H1 (cell line): Measurements from ENCODE around the gene PACS1. TPM values are rescaled to one million over a fixed set of nuclear protein-coding genes. Genes with fewer than 3 reads are reported as not detected.

Source experiments
- CTCF ChIA-PET: fragments of 300-600 bp; sonication (Branson Sonifier 250); formaldehyde crosslinking; loops from one replicate; lab custom pipeline; 2021; ENCODE audit not compliant: partially characterized antibody; lab: Charles Lee
- POLR2A ChIA-PET: fragments of 300-600 bp; sonication (Branson Sonifier 250); formaldehyde crosslinking; loops from one replicate; lab custom pipeline; 2021; ENCODE audit warnings: inconsistent platforms; ENCODE audit not compliant: partially characterized antibody; lab: Charles Lee
- DNase-seq, 2 experiments: peaks; one replicate each; pipeline versions ENCODE4 v3.0.0 to v3.0.0-alpha.2; 2010 to 2022; ENCODE audit warnings: low spot score in 2 of 2, low read depth in 1 of 2, mixed read lengths in 1 of 2
- FAIRE-seq: peaks from 2 replicates; lab custom pipeline; 2011; peaks lifted over from hg19 to GRCh38; lab: Jason Lieb, UNC
- H2AFZ ChIP-seq: 2 replicates; pipeline ENCODE4 v1.8.1; 2012; ENCODE audit warnings: low read length, inconsistent platforms
- H2AK5ac ChIP-seq: 2 replicates; pipeline ENCODE4 v1.6.1; 2013; ENCODE audit warnings: low read depth, low read length
- H2BK120ac ChIP-seq: replicated peaks from 2 replicates; pipeline ENCODE3; 2013; ENCODE audit warnings: low read depth, low read length, inconsistent platforms
- H2BK12ac ChIP-seq: 2 replicates; pipeline ENCODE4 v1.6.1; 2013; ENCODE audit warnings: low read depth, low read length
- H2BK15ac ChIP-seq: 2 replicates; pipeline ENCODE4 v1.6.1; 2013; ENCODE audit warnings: low read length
- H2BK20ac ChIP-seq: 2 replicates; pipeline ENCODE4 v1.6.1; 2013; ENCODE audit warnings: low read length
- H2BK5ac ChIP-seq: 2 replicates; pipeline ENCODE4 v1.6.1; 2013; ENCODE audit warnings: low read depth, low read length
- H3K14ac ChIP-seq: 2 replicates; pipeline ENCODE4 v1.6.1; 2013; ENCODE audit warnings: inconsistent platforms; ENCODE audit not compliant: insufficient read length
- H3K18ac ChIP-seq: 2 replicates; pipeline ENCODE4 v1.6.1; 2013; ENCODE audit warnings: low read length; ENCODE audit errors: extremely low read depth
- H3K23ac ChIP-seq: 2 replicates; pipeline ENCODE4 v1.6.1; 2013; ENCODE audit warnings: inconsistent platforms; ENCODE audit not compliant: insufficient read length
- H3K23me2 ChIP-seq: 2 replicates; pipeline ENCODE4 v1.6.1; 2013; ENCODE audit warnings: low read depth, low read length
- H3K27ac ChIP-seq: 2 replicates; pipeline ENCODE4 v1.6.1; 2011; ENCODE audit warnings: low read depth, low read length, inconsistent platforms
- H3K27me3 ChIP-seq, 4 experiments: replicated peaks in 1 of 4; 1 replicate in 1 of 4; 2 replicates in 3 of 4; pipeline versions ENCODE4 v1.6.1 to v1.8.1; 2011 to 2013; ENCODE audit warnings: low read length in 3 of 4, mild to moderate bottlenecking in 3 of 4, inconsistent platforms in 2 of 4, mixed read lengths in 2 of 4, moderate library complexity in 1 of 4; ENCODE audit not compliant: control insufficient read depth in 3 of 4, insufficient read depth in 3 of 4; ENCODE audit errors: extremely low read depth in 1 of 4
- H3K36me3 ChIP-seq, 4 experiments: 2 replicates each; pipeline versions ENCODE4 v1.6.1 to v1.8.1; 2011 to 2013; ENCODE audit warnings: mild to moderate bottlenecking in 4 of 4, low read length in 3 of 4, moderate library complexity in 2 of 4, control low read depth in 1 of 4, inconsistent platforms in 1 of 4; ENCODE audit not compliant: insufficient read depth in 4 of 4, control insufficient read depth in 2 of 4
- H3K4ac ChIP-seq: replicated peaks from 2 replicates; pipeline ENCODE3; 2013; ENCODE audit warnings: low read length, low read depth, mixed read lengths, inconsistent platforms; ENCODE audit not compliant: insufficient read length
- H3K4me1 ChIP-seq, 4 experiments: replicated peaks in 1 of 4; 1 replicate in 1 of 4; 2 replicates in 3 of 4; pipeline versions ENCODE4 v1.6.1 to v1.8.1; 2011 to 2013; ENCODE audit warnings: low read length in 3 of 4, inconsistent platforms in 2 of 4, mixed read lengths in 1 of 4; ENCODE audit not compliant: insufficient read depth in 4 of 4, control insufficient read depth in 3 of 4
- H3K4me2 ChIP-seq, 2 experiments: 2 replicates each; pipeline versions ENCODE4 v1.6.1 to v1.8.1; 2011 to 2013; ENCODE audit warnings: low read depth in 2 of 2, low read length in 2 of 2, control low read depth in 1 of 2, inconsistent platforms in 1 of 2, mild to moderate bottlenecking in 1 of 2; ENCODE audit not compliant: insufficient read depth in 1 of 2
- H3K4me3 ChIP-seq, 4 experiments: fragments of 200-600, 300-600 bp in 1 of 4; sonication (generic), shearing (Covaris generic), sonication (Bioruptor Twin) in 1 of 4; 2 replicates each; pipeline versions ENCODE4 v1.5.1 to v1.8.1; 2011 to 2016; ENCODE audit warnings: low read length in 4 of 4, low read depth in 3 of 4, control low read depth in 2 of 4, inconsistent platforms in 2 of 4, mild to moderate bottlenecking in 2 of 4, mixed read lengths in 1 of 4, moderate library complexity in 1 of 4; ENCODE audit not compliant: insufficient read depth in 2 of 4; ENCODE audit errors: extremely low read depth in 1 of 4
- H3K56ac ChIP-seq: replicated peaks from 2 replicates; pipeline ENCODE3; 2013; ENCODE audit warnings: low read depth, mild to moderate bottlenecking, mixed read lengths, low read length, inconsistent platforms; ENCODE audit not compliant: insufficient read length
- H3K79me1 ChIP-seq: 2 replicates; pipeline ENCODE4 v1.6.1; 2013; ENCODE audit warnings: low read depth, low read length, control low read depth
- H3K79me2 ChIP-seq, 2 experiments: 2 replicates each; pipeline versions ENCODE4 v1.6.1 to v1.8.1; 2012 to 2013; ENCODE audit warnings: low read length in 2 of 2, mild to moderate bottlenecking in 2 of 2, inconsistent platforms in 1 of 2; ENCODE audit not compliant: insufficient read depth in 2 of 2, control insufficient read depth in 1 of 2
- H3K9ac ChIP-seq, 4 experiments: replicated peaks in 1 of 4; 1 replicate in 1 of 4; 2 replicates in 3 of 4; pipeline versions ENCODE4 v1.6.1 to v1.8.1; 2011 to 2013; ENCODE audit warnings: low read depth in 3 of 4, low read length in 3 of 4, control low read depth in 2 of 4, mild to moderate bottlenecking in 2 of 4, moderate library complexity in 2 of 4, inconsistent platforms in 1 of 4; ENCODE audit errors: extremely low read depth in 1 of 4
- H3K9me3 ChIP-seq, 2 experiments: 2 replicates each; pipeline versions ENCODE4 v1.6.1 to v1.8.1; 2012 to 2013; ENCODE audit warnings: mild to moderate bottlenecking in 2 of 2, moderate library complexity in 2 of 2, control low read depth in 1 of 2, inconsistent platforms in 1 of 2, low read depth in 1 of 2, low read length in 1 of 2, mixed read lengths in 1 of 2; ENCODE audit not compliant: insufficient read depth in 2 of 2
- H4K20me1 ChIP-seq, 2 experiments: replicated peaks in 1 of 2; 2 replicates each; pipeline versions ENCODE3 to v1.8.1; 2011 to 2013; ENCODE audit warnings: inconsistent platforms in 2 of 2, low read length in 2 of 2, mild to moderate bottlenecking in 1 of 2; ENCODE audit not compliant: insufficient read depth in 2 of 2, control insufficient read depth in 1 of 2
- H4K5ac ChIP-seq: 2 replicates; pipeline ENCODE4 v1.6.1; 2013; ENCODE audit warnings: low read length, low read depth, mixed read lengths, inconsistent platforms; ENCODE audit not compliant: insufficient read length
- H4K8ac ChIP-seq: 2 replicates; pipeline ENCODE4 v1.8.0; 2013; ENCODE audit warnings: mild to moderate bottlenecking, moderate library complexity, low read length, inconsistent platforms; ENCODE audit not compliant: insufficient read depth; ENCODE audit errors: extremely low read depth
- H4K91ac ChIP-seq: replicated peaks from 2 replicates; pipeline ENCODE3; 2013; ENCODE audit warnings: low read length, mixed read lengths, inconsistent platforms; ENCODE audit not compliant: insufficient read length
- ATF2 ChIP-seq: IDR thresholded peaks from 2 replicates; pipeline ENCODE4 v1.6.1; 2012; ENCODE audit warnings: low read length, inconsistent platforms
- CREB1 ChIP-seq: IDR thresholded peaks from 2 replicates; pipeline ENCODE4 v1.6.1; 2012; ENCODE audit warnings: inconsistent platforms
- EGR1 ChIP-seq: IDR thresholded peaks from 2 replicates; pipeline ENCODE4 v1.6.1; 2011; ENCODE audit warnings: low read depth, low read length, borderline replicate concordance
- RAD21 ChIP-seq, 2 experiments: IDR thresholded peaks in 1 of 2; conservative IDR thresholded peaks in 1 of 2; 2 replicates each; pipeline ENCODE4 v1.6.1; 2011; ENCODE audit warnings: low read depth in 2 of 2, low read length in 2 of 2, improper control_type of control experiment in 1 of 2, inconsistent platforms in 1 of 2, mild to moderate bottlenecking in 1 of 2, moderate library complexity in 1 of 2
- RNF2 ChIP-seq: fragments of 200-900, 300-1000 bp; sonication (generic); IDR thresholded peaks from 2 replicates; pipeline ENCODE4 v1.7.1; 2016; ENCODE audit warnings: borderline replicate concordance, low read depth, mild to moderate bottlenecking, antibody characterized with exemption, low read length; ENCODE audit not compliant: poor library complexity, severe bottlenecking; ENCODE audit errors: missing control alignments
- RXRA ChIP-seq: IDR thresholded peaks from 2 replicates; pipeline ENCODE4 v1.6.1; 2011; ENCODE audit warnings: low read depth, mild to moderate bottlenecking, low read length, moderate library complexity; ENCODE audit not compliant: insufficient read depth
- SIN3A ChIP-seq, 2 experiments: IDR thresholded peaks in 1 of 2; conservative IDR thresholded peaks in 1 of 2; 2 replicates each; pipeline ENCODE4 v1.6.1; 2011 to 2012; ENCODE audit warnings: low read length in 2 of 2, improper control_type of control experiment in 1 of 2, low read depth in 1 of 2, mild to moderate bottlenecking in 1 of 2
- SIX5 ChIP-seq: IDR thresholded peaks from 2 replicates; pipeline ENCODE4 v1.6.1; 2011; ENCODE audit warnings: mild to moderate bottlenecking, low read depth, low read length
- YY1 ChIP-seq: IDR thresholded peaks from 2 replicates; pipeline ENCODE4 v1.6.1; 2011; ENCODE audit warnings: low read depth, mild to moderate bottlenecking, low read length
- WGBS, 2 experiments: shearing (Covaris generic) in 1 of 2; methylation state at CpG; one replicate each; pipeline versions ENCODE4 v1.1.6 to v1.1.7; 2013 to 2015; ENCODE audit warnings: low lambda C conversion rate in 2 of 2, mixed read lengths in 2 of 2, inconsistent platforms in 1 of 2, low coverage in 1 of 2, missing lambda C conversion rate in 1 of 2; ENCODE audit not compliant: insufficient replicate concordance in 2 of 2, insufficient coverage in 1 of 2, insufficient read length in 1 of 2; ENCODE audit errors: extremely low coverage in 1 of 2, missing lambda C conversion rate in 1 of 2; 5-methylcytosine and 5-hydroxymethylcytosine counted together
- polyA plus RNA-seq, 7 experiments: library from polyadenylated mRNA; depleted of rRNA in 3 of 7; stranded (reverse) in 5 of 7; unstranded in 2 of 7; fragments of >200 nt in 5 of 7; fragments of 200-250 nt in 2 of 7; gene quantifications; 1 replicate in 5 of 7; 2 replicates in 1 of 7; 4 replicates in 1 of 7; pipeline versions ENCODE4 v1.2.1 to v1.2.3, GENCODE V29; 2011 to 2013; ENCODE audit warnings: missing spikeins in 2 of 7, mixed read lengths in 2 of 7
- total RNA-seq: library from RNA; stranded (reverse); fragmentation: NEBNext Ultra II Directional; extraction: Animal tissue kit (Norgen Biotek cat#: 25700); gene quantifications from 2 replicates; pipeline ENCODE4 v1.2.1, GENCODE V29; 2021

Gene PACS1
- total and polyA plus RNA-seq, 2 of the 8 experiments (the other 6 are each of a cell fraction or from before 2014, with no cell fraction given) = 11.5 to 36.0 TPM

GRCh38 chr11:66243782-66244535 lies 173.9 kb downstream of the PACS1 start:
- no peak for FAIRE-seq
- TF ChIP-seq CREB1 (no peak), SIN3A (conservative IDR thresholded peaks at IDR 0.05 in 1 of 2, IDR thresholded peaks at IDR 0.05 in 1 of 2; ENCODE audit: low read depth in 1 of 2, low read length in 2 of 2) (no peak), RXRA (no peak), SIX5 (no peak), RNF2 (no peak), ATF2 (no peak), YY1 (no peak), EGR1 (no peak), RAD21 (IDR thresholded peaks at IDR 0.05 in 1 of 2, conservative IDR thresholded peaks at IDR 0.05 in 1 of 2; ENCODE audit: low read depth in 2 of 2, low read length in 2 of 2) (no peak)

More at GRCh38 chr11:66243782-66244535, 173.9 kb downstream of the PACS1 start:
- no peak overlapping the region for H2AFZ ChIP-seq
- no peak overlapping the region for H2AK5ac ChIP-seq
- no peak overlapping the region for H2BK20ac ChIP-seq
- no peak overlapping the region for H2BK120ac ChIP-seq
- no peaks in the 10 kb centered on the region for H3K79me2 ChIP-seq
- WGBS, 2 experiments = 88% methylated on average over 10 of the region's 13 CpGs; no CpG with 5 or more reads in 1 of the 2 experiments
- H3K4me2 ChIP-seq = no peak overlapping the region
- H4K8ac ChIP-seq = no peak overlapping the region
- H4K20me1 ChIP-seq = peaks cover 0 to 4% of the 10 kb centered on the region in 2 experiments
- H2BK5ac ChIP-seq = peak overlapping the region; percentile 44; the same call in 1 of the 2 replicates
- no peak overlapping the region for H3K4me3 ChIP-seq
- POLR2A ChIA-PET = interaction anchor here (1.0 to 1.6 kb wide), 3 partner anchors 8 to 38 kb away, joined by 3 to 4 read pairs (median 3); no protein-coding TSS in a partner anchor
- H4K91ac ChIP-seq = no peak overlapping the region
- no peak for DNase-seq
- no peak overlapping the region for H3K18ac ChIP-seq
- H2BK12ac ChIP-seq = no peak overlapping the region
- no peak overlapping the region for H3K9ac ChIP-seq
- H4K5ac ChIP-seq = no peak overlapping the region
- no peak overlapping the region for H2BK15ac ChIP-seq
- H3K79me1 ChIP-seq = no peaks in the 10 kb centered on the region
- H3K27me3 ChIP-seq = no peaks in the 10 kb centered on the region
- no peak overlapping the region for H3K23ac ChIP-seq
- no peak overlapping the region for H3K27ac ChIP-seq
- no peaks in the 10 kb centered on the region for H3K9me3 ChIP-seq
- no peak overlapping the region for H3K56ac ChIP-seq
- CTCF ChIA-PET = interaction anchor here (0.7 to 1.7 kb wide), 7 partner anchors 10 to 221 kb away, joined by 3 to 4 read pairs (median 3); no protein-coding TSS in a partner anchor
- no peak overlapping the region for H3K14ac ChIP-seq
- H3K36me3 ChIP-seq = 0 out of 8 replicates have a peak, but pooled peaks cover 0 to 3% (median 0%) of the 10 kb centered on the region in 4 experiments
- no peaks in the 10 kb centered on the region for H3K23me2 ChIP-seq
- H3K4ac ChIP-seq = no peak overlapping the region
- H3K4me1 ChIP-seq = no peaks in the 10 kb centered on the region
